GM21737 (cell line): ENCODE measurements around the gene DDOST.
"Not testable (repeated sequence)": the region's sequence is repeated elsewhere in the genome, so short reads cannot be mapped to it uniquely, and the experiment has no call there.

Source experiments
- ATAC-seq: cut with Tn5 transposase; IDR thresholded peaks from one replicate; pipeline ENCODE4 v1.9.1; 2021; ENCODE audit warnings: mild to moderate bottlenecking, moderate library complexity; ENCODE audit not compliant: unreplicated experiment

The DDOST gene

GRCh38 chr1:20626524-20626923, 34.6 kb downstream of the DDOST start:
- ATAC-seq = no peak

DNA sequence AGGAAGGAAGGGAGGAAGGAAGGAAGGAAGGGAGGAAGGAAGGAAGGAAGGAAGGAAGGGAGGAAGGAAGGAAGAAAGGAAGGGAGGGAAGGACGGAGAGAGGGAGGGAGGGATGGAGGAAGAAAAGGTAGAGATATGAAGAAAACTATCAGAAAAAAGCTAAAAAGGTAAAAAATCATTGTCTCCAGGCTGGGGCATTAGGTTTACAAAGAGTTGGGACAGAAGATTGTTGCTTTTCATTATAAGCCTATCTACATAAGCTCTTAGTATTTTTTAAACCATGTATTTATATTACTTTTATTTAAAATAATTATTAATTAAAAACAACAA, 35.1 kb downstream of the DDOST start:
- no peak for ATAC-seq

DNA sequence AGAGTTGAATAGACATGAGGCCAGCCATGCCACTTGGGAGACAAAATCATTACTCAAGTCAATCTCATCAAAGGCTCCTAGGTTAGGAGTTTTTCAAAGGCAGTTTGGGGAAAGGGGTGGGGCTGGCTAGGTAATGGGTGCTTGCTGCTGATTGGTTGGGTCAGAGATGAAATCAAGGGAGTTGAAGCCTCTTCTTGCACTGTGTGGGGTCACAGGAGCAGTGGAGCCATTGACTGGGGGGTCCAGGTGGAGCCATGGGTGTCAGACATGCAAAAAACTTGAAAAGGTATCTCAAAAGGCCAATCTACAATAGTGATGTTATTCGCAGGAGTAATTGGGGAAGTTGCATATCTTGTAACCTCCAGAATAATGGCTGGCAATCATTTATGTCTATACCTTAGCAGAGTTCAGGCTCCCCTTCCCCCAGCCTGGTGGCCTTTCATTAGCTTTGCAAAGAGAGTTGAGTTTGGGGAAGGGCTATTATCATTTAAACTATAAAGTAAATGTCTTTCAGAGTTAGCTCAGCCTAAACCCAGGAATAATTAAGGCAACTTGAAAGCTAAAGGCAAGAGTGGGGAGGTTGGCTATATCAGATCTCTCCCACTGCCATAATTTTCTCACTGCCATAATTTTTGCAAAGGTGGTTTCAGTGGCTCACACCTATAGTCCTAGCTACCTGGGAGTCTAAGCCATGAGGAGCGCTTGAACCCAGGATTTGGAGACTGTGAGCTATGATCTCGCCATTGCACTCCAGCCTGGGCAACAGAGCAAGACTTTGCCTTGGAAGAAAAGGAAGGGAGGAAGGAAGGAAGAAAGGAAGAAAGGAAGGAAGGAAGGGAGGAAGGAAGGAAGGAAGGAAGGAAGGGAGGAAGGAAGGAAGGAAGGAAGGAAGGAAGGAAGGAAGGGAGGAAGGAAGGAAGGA, 35.7 kb downstream of the DDOST start:
- no peak for ATAC-seq

GRCh38 chr1:20624709-20625108, 36.5 kb downstream of the DDOST start:
- ATAC-seq = no peak

DNA sequence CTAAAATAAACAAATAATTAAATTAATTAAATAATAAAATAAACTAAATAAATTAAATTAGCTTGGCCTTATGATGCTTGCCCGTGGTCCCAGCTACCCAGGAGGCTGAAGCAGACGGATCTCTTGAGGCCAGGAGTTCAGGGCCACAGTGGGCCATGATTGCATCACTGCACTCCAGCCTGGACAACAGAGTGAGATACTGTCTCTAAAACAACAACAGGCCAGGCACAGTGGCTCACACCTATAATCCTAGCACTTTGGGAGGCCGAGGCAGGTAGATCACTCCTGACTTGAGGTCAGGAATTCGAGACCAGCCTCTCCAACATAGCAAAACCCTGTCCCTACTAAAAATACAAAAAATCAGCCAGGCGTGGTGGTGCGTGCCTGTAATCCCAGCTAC, 40.2 kb downstream of the DDOST start:
- ATAC-seq = no peak

DNA sequence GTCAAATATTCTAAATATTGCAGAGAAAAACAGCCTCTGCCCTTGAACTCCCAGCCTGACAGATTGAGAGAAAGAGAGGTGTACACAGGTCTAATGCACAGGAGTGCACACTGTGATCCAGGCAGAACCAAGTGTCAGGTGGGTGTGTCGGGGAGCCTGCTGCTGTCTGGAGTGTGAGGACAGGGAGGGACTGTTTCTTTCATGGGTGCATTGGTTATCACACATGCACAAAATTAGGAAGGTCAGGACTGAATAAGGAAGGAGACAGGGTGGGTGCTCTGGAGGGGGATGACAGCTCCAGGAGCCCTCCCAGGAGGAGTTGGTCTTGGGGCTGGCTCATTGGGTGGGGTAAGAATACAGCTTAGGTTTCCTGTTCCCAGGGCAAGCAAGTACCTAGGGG, 41.2 kb downstream of the DDOST start:
- ATAC-seq = no peak

GRCh38 chr1:20618550-20618949, 42.6 kb downstream of the DDOST start:
- ATAC-seq = no peak

DNA sequence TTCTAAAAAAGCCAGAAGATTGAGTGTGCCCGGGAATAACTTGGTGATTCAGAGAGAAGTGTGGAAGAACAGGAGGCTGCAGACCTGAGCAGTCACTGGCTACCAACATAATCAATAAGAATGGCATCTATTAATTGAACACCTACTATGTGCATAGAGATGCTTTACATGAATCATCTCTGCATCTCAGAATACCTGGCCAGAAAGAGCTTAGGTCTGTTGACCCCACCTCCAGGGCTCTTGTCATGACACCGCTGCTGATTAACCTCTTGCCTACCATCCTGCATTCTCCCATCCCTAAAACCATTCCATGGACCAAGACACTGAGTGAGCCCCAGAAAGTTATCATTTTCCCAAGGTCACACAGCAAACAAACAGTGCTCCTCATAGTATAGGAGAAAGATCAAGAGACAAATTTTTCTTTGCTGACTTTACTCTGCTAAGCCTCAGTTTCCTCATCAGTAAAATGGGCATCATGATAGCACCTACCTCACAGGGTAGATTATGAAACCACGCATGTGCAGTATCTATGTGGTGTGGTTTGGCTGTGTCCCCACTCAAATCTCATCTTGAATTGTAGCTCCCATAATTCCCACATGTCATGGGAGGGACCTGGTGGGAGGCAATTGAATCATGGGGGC, 44.2 kb downstream of the DDOST start:
- ATAC-seq = no peak

- no peak for ATAC-seq
These were observed 45.0 kb downstream of the DDOST start for GRCh38 chr1:20615946-20616846.

- no peak for ATAC-seq
These were observed 47.0 kb downstream of the DDOST start for GRCh38 chr1:20614131-20614579.

- ATAC-seq = no peak
These were observed 48.9 kb downstream of the DDOST start for GRCh38 chr1:20612221-20612746.

- ATAC-seq = no peak
These were observed 49.5 kb downstream of the DDOST start for GRCh38 chr1:20611652-20612051.

- ATAC-seq = no peak
These were observed 50.2 kb downstream of the DDOST start for GRCh38 chr1:20610970-20611369.

GRCh38 chr1:20609541-20609940, 51.6 kb downstream of the DDOST start:
- no peak for ATAC-seq

GRCh38 chr1:20606801-20607570, 54.2 kb downstream of the DDOST start:
- not testable (repeated sequence) for ATAC-seq

GRCh38 chr1:20604678-20605077, 56.5 kb downstream of the DDOST start:
- ATAC-seq = no peak

DNA sequence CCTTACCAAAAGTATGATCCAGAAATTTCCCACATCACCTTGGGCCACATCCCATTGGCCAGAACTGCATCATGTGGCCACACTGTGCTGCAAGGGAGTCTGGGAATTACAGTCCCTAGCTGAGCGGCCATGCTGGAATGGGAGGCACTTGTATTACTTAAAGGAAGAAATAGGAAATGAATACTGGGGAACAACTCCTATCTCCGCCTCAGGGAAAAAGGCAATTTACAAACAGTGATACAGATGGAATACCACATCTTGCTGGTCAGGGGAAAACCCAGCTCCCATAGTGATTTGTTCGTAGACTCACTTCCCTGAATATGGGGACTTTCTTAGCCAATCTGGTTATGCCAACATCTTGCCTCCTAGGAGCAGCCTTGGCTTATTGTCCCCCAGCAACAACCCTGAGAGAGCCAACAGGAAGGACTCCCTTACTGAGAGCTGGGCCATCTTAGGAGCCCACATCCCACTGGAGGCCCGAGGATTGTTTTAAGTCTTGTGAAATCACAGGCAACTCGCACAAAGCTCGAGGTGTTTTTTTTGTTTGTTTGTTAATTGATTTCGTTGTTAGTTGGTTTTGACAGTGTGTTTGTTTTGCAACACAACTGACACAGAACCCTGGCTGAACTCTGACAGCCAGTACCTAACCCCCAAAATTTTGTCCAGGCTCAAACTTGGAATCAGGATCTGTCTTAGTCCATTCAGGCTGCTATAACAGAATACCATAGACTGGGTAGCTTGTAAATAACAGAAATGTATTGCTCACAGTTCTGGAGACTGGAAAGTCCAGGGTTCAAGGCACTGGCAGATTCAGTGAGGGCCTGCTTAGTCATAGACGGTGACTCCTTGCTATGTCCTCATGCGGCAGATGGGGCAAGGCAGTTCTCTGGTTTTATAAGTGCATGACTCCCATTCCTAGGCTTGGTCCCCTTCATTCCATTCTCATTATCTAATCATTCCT, 57.4 kb downstream of the DDOST start:
- ATAC-seq = no peak

DNA sequence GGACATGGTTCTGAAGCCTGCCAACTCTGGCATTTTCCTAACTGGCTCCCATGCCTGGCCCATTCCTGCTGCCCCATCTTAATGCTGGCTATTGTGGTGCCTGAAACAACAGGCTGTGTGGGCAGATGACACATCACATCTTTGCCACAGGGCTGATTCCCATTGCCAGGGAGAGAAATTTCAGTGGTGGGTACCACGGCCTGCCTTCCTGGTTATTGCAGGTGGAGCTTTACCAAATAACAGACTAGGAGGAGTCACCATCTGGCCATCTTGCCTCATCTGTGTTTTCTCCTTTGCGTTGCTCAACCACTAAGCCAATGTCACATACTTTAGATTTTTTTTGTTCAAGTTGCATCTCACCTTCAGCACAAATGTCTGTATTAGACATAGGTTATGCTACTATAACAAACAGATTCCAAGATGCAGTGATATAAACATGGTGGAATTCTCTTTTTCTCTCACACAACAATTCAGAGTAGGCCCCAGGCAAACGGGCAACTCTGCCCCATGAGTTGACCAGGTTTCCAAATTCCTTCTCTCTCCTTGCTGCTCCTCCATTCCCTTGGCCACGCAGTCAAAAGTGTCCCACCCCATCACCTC, 58.2 kb downstream of the DDOST start:
- no peak for ATAC-seq
